H1 (cell line): ENCODE results near the gene NDUFA11. TPM values are rescaled to one million over a fixed set of nuclear protein-coding genes. Genes with fewer than 3 reads are reported as not detected.

Source experiments
- CREB1 ChIP-seq: IDR thresholded peaks from 2 replicates; pipeline ENCODE4 v1.6.1; 2012; ENCODE audit warnings: inconsistent platforms
- FOSL1 ChIP-seq: IDR thresholded peaks from 2 replicates; pipeline ENCODE4 v1.6.1; 2011; ENCODE audit warnings: mild to moderate bottlenecking, low read depth, low read length, moderate library complexity; ENCODE audit not compliant: insufficient read depth
- RFX5 ChIP-seq: IDR thresholded peaks from 2 replicates; pipeline ENCODE4 v1.6.1; 2011; ENCODE audit warnings: low read depth, low read length, improper control_type of control experiment, borderline replicate concordance
- SAP30 ChIP-seq: fragments of 300-600 bp; sonication (generic); IDR thresholded peaks from 2 replicates; pipeline ENCODE4 v1.7.1; 2012; ENCODE audit warnings: low read length, moderate library complexity, mild to moderate bottlenecking, inconsistent platforms; ENCODE audit not compliant: insufficient read depth, insufficient replicate concordance
- TAF7 ChIP-seq: optimal IDR thresholded peaks from 2 replicates; pipeline ENCODE3; 2011; ENCODE audit warnings: low read depth, mild to moderate bottlenecking, inconsistent platforms, low read length, moderate library complexity, borderline replicate concordance
- TEAD4 ChIP-seq: IDR thresholded peaks from 2 replicates; pipeline ENCODE4 v1.6.1; 2012; ENCODE audit warnings: low read depth, low read length, inconsistent platforms, mixed read lengths
- polyA plus RNA-seq, 7 experiments: library from polyadenylated mRNA; depleted of rRNA in 3 of 7; stranded (reverse) in 5 of 7; unstranded in 2 of 7; fragments of >200 nt in 5 of 7; fragments of 200-250 nt in 2 of 7; gene quantifications; 1 replicate in 5 of 7; 2 replicates in 1 of 7; 4 replicates in 1 of 7; pipeline versions ENCODE4 v1.2.1 to v1.2.3, GENCODE V29; 2011 to 2013; ENCODE audit warnings: missing spikeins in 2 of 7, mixed read lengths in 2 of 7
- total RNA-seq: library from RNA; stranded (reverse); fragmentation: NEBNext Ultra II Directional; extraction: Animal tissue kit (Norgen Biotek cat#: 25700); gene quantifications from 2 replicates; pipeline ENCODE4 v1.2.1, GENCODE V29; 2021
- TF ChIP-seq, protein P1 (sequence below): IDR thresholded peaks from 2 replicates; pipeline ENCODE4 v1.6.1; 2011; ENCODE audit warnings: low read depth, mild to moderate bottlenecking, low read length; ENCODE audit not compliant: insufficient read depth

Gene NDUFA11
- total and polyA plus RNA-seq, 2 of the 8 experiments (the other 6 are each of a cell fraction or from before 2014, with no cell fraction given), result 205 to 1,037 TPM

DNA sequence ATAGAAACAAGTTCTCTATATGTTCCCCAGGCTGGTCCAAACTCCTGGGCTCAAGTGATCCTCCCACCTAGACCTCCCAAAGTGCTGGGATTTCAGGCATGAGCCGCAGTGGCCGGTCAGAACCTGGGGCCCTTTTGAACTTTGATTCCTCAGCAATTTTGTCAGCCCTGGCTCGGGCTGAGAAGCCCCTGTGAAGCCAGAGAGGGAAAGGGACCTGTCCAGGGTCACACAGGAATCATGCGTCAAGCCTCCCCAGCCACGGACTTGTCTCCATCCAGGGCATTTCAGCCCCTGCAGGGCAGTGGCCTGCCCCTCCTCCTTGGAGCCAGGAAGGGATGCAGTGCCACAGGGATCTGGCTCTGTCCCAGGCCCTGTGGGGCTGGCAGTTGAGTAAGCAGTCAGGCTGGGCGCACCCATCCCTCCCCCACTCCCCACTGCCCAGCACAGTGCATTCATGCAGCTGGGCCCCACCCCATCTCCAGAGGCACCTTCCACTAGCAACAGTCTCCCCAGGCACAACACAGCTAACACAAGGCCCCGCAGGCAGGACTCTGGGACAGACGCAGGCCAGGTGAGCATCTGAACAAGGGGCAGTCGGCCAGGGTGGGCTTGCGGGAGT, 10.3 kb upstream of the NDUFA11 start, which contains the start of gene CAPS (continued):
- TF ChIP-seq TEAD4 (no peak), SAP30 (no peak), FOSL1 (no peak), CREB1 (no peak), TAF7 (no peak), RFX5 (no peak)
- TF ChIP-seq, protein P1, sequence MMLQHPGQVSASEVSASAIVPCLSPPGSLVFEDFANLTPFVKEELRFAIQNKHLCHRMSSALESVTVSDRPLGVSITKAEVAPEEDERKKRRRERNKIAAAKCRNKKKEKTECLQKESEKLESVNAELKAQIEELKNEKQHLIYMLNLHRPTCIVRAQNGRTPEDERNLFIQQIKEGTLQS, result no peak
